ENCODE data around the gene XYLT2. TPM values are rescaled to one million over a fixed set of nuclear protein-coding genes. Genes with fewer than 3 reads are reported as not detected.
A peak's percentile ranks its signal among the peaks of the same experiment; 100 is the strongest.

Gene XYLT2
- total and polyA plus RNA-seq, 2 of the 13 experiments (the other 11 are each of a cell fraction or from before 2014, with no cell fraction given), result 17.0 to 22.1 TPM

GRCh38 chr17:50346313-50347116 lies 589 bp downstream of the XYLT2 start (continued):
- no peak for TF ChIP-seq GTF2F1 (IDR thresholded peaks at IDR 0.05; ENCODE audit: low read length)
- 0 out of 2 replicates have a peak, but pooled peaks have one; percentile 25 for TF ChIP-seq ZNF430 (CRISPR knock-in tag; IDR thresholded peaks at IDR 0.05)
- 0 out of 2 replicates have a peak, but pooled peaks have one; percentile 51 for TF ChIP-seq YEATS2 (CRISPR knock-in tag; IDR thresholded peaks at IDR 0.05; ENCODE audit: borderline replicate concordance)
- TF ChIP-seq E2F1 (CRISPR knock-in tag; IDR thresholded peaks at IDR 0.05), result peak; percentile 3
- no peak for TF ChIP-seq IKZF4 (CRISPR knock-in tag; IDR thresholded peaks at IDR 0.05; ENCODE audit: borderline replicate concordance, low read depth, not compliant biosample characterization)
- TF ChIP-seq EP300 (IDR thresholded peaks at IDR 0.05; ENCODE audit: low read depth in 2 of 2, low read length in 2 of 2), result no peak
- no peak; the same call in 1 of the 2 replicates for TF ChIP-seq EP300 (CRISPR knock-in tag; IDR thresholded peaks at IDR 0.05; ENCODE audit: borderline replicate concordance)
- TF ChIP-seq ZNF775 (CRISPR knock-in tag; IDR thresholded peaks at IDR 0.05; ENCODE audit: borderline replicate concordance), result no peak
- no peak for TF ChIP-seq ZSCAN22 (CRISPR knock-in tag; IDR thresholded peaks at IDR 0.05)
- no peak for TF ChIP-seq ZKSCAN5 (CRISPR knock-in tag; IDR thresholded peaks at IDR 0.05)
- TF ChIP-seq ZNF614 (CRISPR knock-in tag; IDR thresholded peaks at IDR 0.05; ENCODE audit: borderline replicate concordance), result peak; percentile 33; the same call in 1 of the 2 replicates
- TF ChIP-seq TCF7 (IDR thresholded peaks at IDR 0.05; ENCODE audit: low read depth), result no peak
- peak; percentile 32; the same call in 1 of the 2 replicates for TF ChIP-seq GATAD2A (CRISPR knock-in tag; IDR thresholded peaks at IDR 0.05)
- TF ChIP-seq HES4 (CRISPR knock-in tag; IDR thresholded peaks at IDR 0.05; ENCODE audit: borderline replicate concordance), result peak; percentile 9; the same call in 1 of the 2 replicates
- TF ChIP-seq TOE1 (CRISPR knock-in tag; IDR thresholded peaks at IDR 0.05), result peak; percentile 55; the same call in 1 of the 2 replicates
- no peak for TF ChIP-seq DR1 (CRISPR knock-in tag; IDR thresholded peaks at IDR 0.05)
- no peak for TF ChIP-seq PRPF4 (IDR thresholded peaks at IDR 0.05; ENCODE audit: low read depth, low read length, poor library complexity, severe bottlenecking)
- TF ChIP-seq SIN3A (IDR thresholded peaks at IDR 0.05; ENCODE audit: borderline replicate concordance, low read depth, low read length), result 0 out of 2 replicates have a peak, but pooled peaks have one; percentile 18
- 0 out of 2 replicates have a peak, but pooled peaks have one; percentile 27 for TF ChIP-seq CBFB (CRISPR knock-in tag; IDR thresholded peaks at IDR 0.05)
- TF ChIP-seq, protein P1, sequence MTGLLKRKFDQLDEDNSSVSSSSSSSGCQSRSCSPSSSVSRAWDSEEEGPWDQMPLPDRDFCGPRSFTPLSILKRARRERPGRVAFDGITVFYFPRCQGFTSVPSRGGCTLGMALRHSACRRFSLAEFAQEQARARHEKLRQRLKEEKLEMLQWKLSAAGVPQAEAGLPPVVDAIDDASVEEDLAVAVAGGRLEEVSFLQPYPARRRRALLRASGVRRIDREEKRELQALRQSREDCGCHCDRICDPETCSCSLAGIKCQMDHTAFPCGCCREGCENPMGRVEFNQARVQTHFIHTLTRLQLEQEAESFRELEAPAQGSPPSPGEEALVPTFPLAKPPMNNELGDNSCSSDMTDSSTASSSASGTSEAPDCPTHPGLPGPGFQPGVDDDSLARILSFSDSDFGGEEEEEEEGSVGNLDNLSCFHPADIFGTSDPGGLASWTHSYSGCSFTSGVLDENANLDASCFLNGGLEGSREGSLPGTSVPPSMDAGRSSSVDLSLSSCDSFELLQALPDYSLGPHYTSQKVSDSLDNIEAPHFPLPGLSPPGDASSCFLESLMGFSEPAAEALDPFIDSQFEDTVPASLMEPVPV (CRISPR knock-in tag; IDR thresholded peaks at IDR 0.05), result no peak
- no peak for TF ChIP-seq FOXP1 (IDR thresholded peaks at IDR 0.05)
- TF ChIP-seq FOXP1 (CRISPR knock-in tag; IDR thresholded peaks at IDR 0.05), result no peak
- TF ChIP-seq ZBTB8A (CRISPR knock-in tag; IDR thresholded peaks at IDR 0.05; ENCODE audit: borderline replicate concordance, low read depth), result peak; percentile 63; the same call in 1 of the 2 replicates
- TF ChIP-seq RNF2 (conservative IDR thresholded peaks at IDR 0.05; ENCODE audit: low read depth), result no peak
- TF ChIP-seq E2F2 (CRISPR knock-in tag; IDR thresholded peaks at IDR 0.05; ENCODE audit: borderline replicate concordance), result no peak; the same call in 1 of the 2 replicates

All from HepG2 (cell line).